Cardiac muscle cell (in vitro differentiated cells and primary cell): Measurements from ENCODE around the gene MACO1. TPM values are rescaled to one million over a fixed set of nuclear protein-coding genes. Genes with fewer than 3 reads are reported as not detected.

Experiments
- DNase-seq, 2 donors: peaks; one replicate each; pipeline versions ENCODE4 v3.0.0 to v3.0.0-alpha.2; 2010 to 2017; ENCODE audit warnings: low read depth in 1 of 2, low spot score in 1 of 2
- H3K27ac ChIP-seq: fragments of 200-600 bp; sonication (generic); 2 replicates; pipeline ENCODE4 v1.5.1; 2016
- H3K27me3 ChIP-seq: fragments of 200-600 bp; sonication (generic); 2 replicates; pipeline ENCODE4 v1.6.0; 2016; ENCODE audit warnings: control low read depth
- H3K36me3 ChIP-seq: fragments of 200-600 bp; sonication (generic); 2 replicates; pipeline ENCODE4 v1.5.1; 2016; ENCODE audit warnings: control low read depth
- H3K4me1 ChIP-seq: fragments of 200-600 bp; sonication (generic); 2 replicates; pipeline ENCODE4 v1.8.1; 2017; ENCODE audit warnings: low read depth, mild to moderate bottlenecking, mixed run types
- H3K4me3 ChIP-seq: fragments of 200-600 bp; sonication (generic); 2 replicates; pipeline ENCODE4 v1.5.1; 2016; ENCODE audit warnings: mild to moderate bottlenecking
- H3K9me3 ChIP-seq: fragments of 200-600 bp; sonication (generic); 2 replicates; pipeline ENCODE4 v1.5.1; 2017; ENCODE audit warnings: low read depth, mild to moderate bottlenecking, control low read depth
- polyA plus RNA-seq: library from polyadenylated mRNA; unstranded; fragments of >200 nt; fragmentation: Nextera tagmentation; extraction: Ambion mirVana; gene quantifications from 2 replicates; pipeline ENCODE4 v1.2.1, GENCODE V29; 2016
- total RNA-seq: library from RNA; depleted of rRNA; stranded (reverse); fragments of >200 nt; gene quantifications from 2 replicates; pipeline ENCODE4 v1.2.3, GENCODE V29; 2016
- TF ChIP-seq, protein P1 (sequence below): IDR thresholded peaks from 2 replicates; pipeline ENCODE4 v1.5.1; 2012; ENCODE audit warnings: low read depth, mild to moderate bottlenecking, low read length

Gene MACO1
- total and polyA plus RNA-seq, 2 experiments from 2014 or later, result 10.6 to 13.8 TPM

DNA sequence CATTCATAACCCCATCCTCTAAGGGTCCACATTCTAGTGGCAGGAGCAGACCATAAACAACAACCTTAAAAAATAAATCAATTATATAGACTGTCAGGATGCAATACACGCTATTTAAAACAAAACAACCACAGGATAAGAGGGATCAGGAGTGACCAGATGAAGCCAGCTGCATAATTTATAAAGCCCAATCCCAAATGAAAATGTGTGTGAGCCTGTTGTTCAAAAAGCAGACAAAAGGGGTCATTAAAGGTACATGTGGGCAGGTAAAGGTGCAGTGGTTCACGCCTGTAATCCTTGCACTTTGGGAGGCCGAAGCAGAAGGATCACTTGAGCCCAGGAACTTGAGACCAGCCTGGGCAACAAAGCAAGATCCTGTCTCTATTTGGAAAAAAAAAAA, 102.3 kb downstream of the MACO1 start:
- Histone ChIP-seq H3K27me3 (no peaks in the 10 kb centered on the region), H3K4me1 (no peaks in the 10 kb centered on the region), H3K27ac (no peak overlapping the region), H3K36me3 (no peaks in the 10 kb centered on the region), H3K4me3 (no peak overlapping the region), H3K9me3 (no peaks in the 10 kb centered on the region)
- DNase-seq, result no peak
- TF ChIP-seq, protein P1, sequence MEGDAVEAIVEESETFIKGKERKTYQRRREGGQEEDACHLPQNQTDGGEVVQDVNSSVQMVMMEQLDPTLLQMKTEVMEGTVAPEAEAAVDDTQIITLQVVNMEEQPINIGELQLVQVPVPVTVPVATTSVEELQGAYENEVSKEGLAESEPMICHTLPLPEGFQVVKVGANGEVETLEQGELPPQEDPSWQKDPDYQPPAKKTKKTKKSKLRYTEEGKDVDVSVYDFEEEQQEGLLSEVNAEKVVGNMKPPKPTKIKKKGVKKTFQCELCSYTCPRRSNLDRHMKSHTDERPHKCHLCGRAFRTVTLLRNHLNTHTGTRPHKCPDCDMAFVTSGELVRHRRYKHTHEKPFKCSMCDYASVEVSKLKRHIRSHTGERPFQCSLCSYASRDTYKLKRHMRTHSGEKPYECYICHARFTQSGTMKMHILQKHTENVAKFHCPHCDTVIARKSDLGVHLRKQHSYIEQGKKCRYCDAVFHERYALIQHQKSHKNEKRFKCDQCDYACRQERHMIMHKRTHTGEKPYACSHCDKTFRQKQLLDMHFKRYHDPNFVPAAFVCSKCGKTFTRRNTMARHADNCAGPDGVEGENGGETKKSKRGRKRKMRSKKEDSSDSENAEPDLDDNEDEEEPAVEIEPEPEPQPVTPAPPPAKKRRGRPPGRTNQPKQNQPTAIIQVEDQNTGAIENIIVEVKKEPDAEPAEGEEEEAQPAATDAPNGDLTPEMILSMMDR, result no peak

DNA sequence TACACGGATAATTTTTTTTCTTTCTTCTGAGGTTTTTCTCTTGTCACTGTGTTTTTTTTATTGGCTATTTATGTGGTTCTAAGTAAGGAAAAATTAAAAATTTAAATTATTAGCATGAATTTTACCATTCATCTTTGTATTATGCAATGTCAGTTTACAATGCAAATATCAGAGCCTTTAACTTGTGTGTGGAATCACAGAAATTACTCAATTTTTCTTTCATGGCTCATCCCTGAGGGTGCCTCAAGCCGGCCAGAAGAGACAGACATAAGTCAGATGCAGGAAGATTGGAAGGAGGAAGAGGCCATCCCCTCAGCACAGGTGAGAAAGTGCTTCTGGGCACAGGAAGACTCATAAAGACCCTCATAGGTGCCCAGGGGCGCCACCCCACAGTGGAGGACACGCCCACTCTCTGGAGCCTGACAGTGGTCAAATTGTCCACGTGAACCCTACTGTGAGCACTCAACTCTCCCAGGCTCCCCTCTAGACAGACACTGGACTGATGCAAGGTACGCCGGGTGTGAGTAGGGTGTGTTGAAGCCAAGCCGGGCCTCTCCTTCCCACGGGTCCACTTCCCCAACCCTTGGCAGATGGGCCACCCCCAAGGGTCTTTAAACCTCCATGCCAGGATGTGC, 103.2 kb downstream of the MACO1 start:
- TF ChIP-seq, protein P1, result no peak

DNA sequence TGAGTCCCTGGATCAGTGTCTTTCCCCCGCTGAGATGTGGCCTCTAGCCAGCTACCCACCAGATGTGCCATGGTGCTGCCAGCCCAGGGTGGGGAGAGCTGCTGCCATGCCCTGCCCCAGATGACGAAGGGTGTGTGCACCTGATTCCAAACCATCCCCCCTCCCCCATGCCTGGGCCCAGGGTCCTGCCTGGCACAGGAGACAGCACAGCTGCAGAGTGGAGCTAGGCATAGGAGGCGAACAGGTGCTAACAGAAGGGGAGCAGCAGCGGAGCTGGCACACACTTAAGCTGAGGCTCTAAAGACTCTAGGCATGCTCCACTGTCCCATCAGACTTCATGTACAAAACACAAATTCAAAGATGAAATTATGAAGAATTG, 103.7 kb downstream of the MACO1 start:
- TF ChIP-seq, protein P1, result no peak
- Histone ChIP-seq H3K4me1 (no peaks in the 10 kb centered on the region), H3K27ac (no peak overlapping the region), H3K4me3 (no peak overlapping the region), H3K27me3 (no peaks in the 10 kb centered on the region), H3K9me3 (no peaks in the 10 kb centered on the region), H3K36me3 (no peaks in the 10 kb centered on the region)
- no peak for DNase-seq

More for the DNA sequence above, 103.2 kb downstream of the MACO1 start:
- Histone ChIP-seq H3K27ac (no peak overlapping the region), H3K9me3 (no peaks in the 10 kb centered on the region), H3K27me3 (no peaks in the 10 kb centered on the region), H3K4me1 (no peaks in the 10 kb centered on the region), H3K4me3 (no peak overlapping the region), H3K36me3 (no peaks in the 10 kb centered on the region)
- no peak for DNase-seq

DNA sequence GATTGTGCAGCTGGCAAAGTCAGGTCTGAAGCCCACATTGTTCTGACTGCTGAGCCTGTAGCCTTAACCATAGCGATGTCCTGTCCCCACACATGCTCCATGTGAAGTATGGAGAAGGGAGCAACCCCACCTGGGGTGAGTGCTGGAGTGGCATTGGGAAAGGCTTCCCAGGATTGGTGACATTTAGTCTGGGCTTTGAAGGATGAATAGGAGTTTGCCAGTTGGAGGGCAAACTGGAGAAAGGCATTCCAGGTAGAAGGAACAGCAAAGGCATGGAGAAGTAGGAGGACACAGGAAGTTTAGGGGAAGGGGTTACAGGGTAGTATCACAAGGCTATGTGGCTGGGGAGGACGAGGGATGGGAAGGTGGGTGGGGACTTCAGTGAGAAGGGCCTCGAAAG, 105.4 kb downstream of the MACO1 start:
- no peak overlapping the region for H3K4me3 ChIP-seq
- DNase-seq, result no peak

DNA sequence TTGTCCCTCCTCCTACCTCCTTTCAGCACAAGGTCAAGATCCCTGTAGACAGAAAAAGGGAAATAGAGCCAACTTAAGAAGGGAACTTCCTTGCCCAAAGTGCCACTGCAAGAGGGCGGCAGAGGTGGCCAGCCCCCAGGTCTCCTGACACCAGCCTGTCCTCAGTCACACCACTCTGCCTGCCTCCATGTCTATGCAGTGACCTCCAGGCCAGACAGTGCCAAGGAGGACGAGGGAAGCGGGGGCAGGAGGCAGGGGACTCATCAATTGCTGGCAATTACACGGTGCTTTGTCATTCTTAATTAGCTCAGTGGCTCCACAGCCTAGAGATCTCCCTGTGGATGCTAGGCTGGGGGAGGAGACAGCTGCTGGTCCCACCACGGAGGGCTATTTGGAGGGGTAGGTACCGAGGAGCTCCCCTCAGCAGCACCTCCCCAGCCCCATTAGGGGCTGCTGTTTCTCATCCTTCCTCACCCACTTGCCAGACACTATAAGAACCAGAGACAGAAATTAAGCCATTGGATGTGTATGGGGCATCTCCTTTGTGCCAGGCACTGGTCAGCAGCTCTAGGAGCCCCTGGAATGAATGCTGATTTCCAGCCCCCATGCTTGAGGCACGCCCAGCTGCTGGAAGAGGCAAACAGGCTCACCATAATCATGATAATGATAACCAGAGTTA, 106.6 kb downstream of the MACO1 start:
- Histone ChIP-seq H3K9me3 (no peaks in the 10 kb centered on the region), H3K27me3 (no peaks in the 10 kb centered on the region), H3K4me1 (no peaks in the 10 kb centered on the region), H3K4me3 (no peak overlapping the region), H3K27ac (no peak overlapping the region), H3K36me3 (no peaks in the 10 kb centered on the region)
- TF ChIP-seq, protein P1, result no peak
- DNase-seq, result no peak

More for the DNA sequence above, 105.4 kb downstream of the MACO1 start:
- Histone ChIP-seq H3K4me1 (no peaks in the 10 kb centered on the region), H3K9me3 (no peaks in the 10 kb centered on the region), H3K27ac (no peak overlapping the region), H3K36me3 (no peaks in the 10 kb centered on the region), H3K27me3 (no peaks in the 10 kb centered on the region)
- TF ChIP-seq, protein P1, result no peak
